ENCODE data around the gene TMEM120A.

The TMEM120A gene

DNA sequence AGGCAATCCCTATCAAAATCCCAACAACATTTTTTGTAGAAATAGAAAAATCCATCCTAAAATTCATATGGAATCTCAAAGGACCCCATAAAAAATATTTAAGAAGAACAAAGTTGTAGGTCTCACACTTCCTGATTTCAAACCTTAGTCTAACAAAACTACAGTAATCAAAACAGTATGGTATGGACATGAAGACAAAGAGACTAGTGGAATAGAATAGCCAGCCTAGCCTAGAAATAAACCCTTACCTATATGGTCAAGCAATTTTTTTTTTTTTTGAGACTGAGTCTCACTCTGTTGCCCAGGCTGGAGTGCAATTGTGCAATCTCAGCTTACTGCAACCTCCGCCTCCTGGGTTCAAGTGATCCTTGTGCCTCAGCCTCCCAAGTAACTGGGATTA, 3.6 kb upstream of the TMEM120A start:
- Histone ChIP-seq H3K27me3 (replicated peaks; ENCODE audit: insufficient read depth, low read length) (no peaks in the 10 kb centered on the region), H2AFZ (ENCODE audit: low read length) (no peak overlapping the region), H3K4me3 (ENCODE audit: low read length) (no peak overlapping the region), H3K4me2 (ENCODE audit: low read depth, low read length) (no peak overlapping the region), H3K27ac (ENCODE audit: low read length) (no peak overlapping the region), H3F3A (ENCODE audit: insufficient read depth, low read length) (no peaks in the 10 kb centered on the region), H3K36me3 (replicated peaks; ENCODE audit: insufficient read depth, low read length) (no peaks in the 10 kb centered on the region), H3K9me3 (replicated peaks; ENCODE audit: insufficient read depth, low read length) (no peaks in the 10 kb centered on the region), H3K79me2 (ENCODE audit: low read length) (no peaks in the 10 kb centered on the region), H3K9ac (ENCODE audit: low read length) (no peak overlapping the region), H3K9me2 (replicated peaks; ENCODE audit: insufficient read depth, low read length) (no peaks in the 10 kb centered on the region), H3K4me1 (ENCODE audit: low read length) (no peaks in the 10 kb centered on the region), H4K20me1 (ENCODE audit: insufficient read depth, low read length) (no peaks in the 10 kb centered on the region)
- TF ChIP-seq, protein P1, sequence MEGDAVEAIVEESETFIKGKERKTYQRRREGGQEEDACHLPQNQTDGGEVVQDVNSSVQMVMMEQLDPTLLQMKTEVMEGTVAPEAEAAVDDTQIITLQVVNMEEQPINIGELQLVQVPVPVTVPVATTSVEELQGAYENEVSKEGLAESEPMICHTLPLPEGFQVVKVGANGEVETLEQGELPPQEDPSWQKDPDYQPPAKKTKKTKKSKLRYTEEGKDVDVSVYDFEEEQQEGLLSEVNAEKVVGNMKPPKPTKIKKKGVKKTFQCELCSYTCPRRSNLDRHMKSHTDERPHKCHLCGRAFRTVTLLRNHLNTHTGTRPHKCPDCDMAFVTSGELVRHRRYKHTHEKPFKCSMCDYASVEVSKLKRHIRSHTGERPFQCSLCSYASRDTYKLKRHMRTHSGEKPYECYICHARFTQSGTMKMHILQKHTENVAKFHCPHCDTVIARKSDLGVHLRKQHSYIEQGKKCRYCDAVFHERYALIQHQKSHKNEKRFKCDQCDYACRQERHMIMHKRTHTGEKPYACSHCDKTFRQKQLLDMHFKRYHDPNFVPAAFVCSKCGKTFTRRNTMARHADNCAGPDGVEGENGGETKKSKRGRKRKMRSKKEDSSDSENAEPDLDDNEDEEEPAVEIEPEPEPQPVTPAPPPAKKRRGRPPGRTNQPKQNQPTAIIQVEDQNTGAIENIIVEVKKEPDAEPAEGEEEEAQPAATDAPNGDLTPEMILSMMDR (IDR thresholded peaks at IDR 0.05; ENCODE audit: low read length) = no peak
- TF ChIP-seq EZH2 (optimal IDR thresholded peaks at IDR 0.05; ENCODE audit: low read depth, low read length) (no peak), EZH2phosphoT487 (IDR thresholded peaks at IDR 0.05; ENCODE audit: low read length) (no peak)
- no peak for DNase-seq

DNA sequence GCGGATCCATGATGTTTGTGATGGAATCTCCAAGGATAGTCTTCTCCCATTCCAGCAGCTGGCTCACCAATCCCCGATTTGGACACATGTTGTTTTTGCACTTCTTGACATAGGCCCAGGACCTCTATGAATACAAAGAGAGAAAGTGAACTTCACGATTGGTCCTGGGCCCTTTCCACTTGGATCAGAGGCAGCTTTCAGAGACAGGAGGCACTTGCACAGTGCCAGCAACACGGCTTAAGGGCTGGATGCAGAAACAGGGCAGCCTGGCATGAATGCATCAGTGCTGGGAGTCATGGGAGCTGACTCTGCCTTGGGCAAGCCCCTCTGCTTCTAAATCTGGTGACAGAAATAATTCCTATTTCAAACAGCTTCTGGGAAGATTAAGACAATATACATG, 2.1 kb upstream of the TMEM120A start:
- H3K9me2 ChIP-seq (replicated peaks; ENCODE audit: insufficient read depth, low read length) = no peaks in the 10 kb centered on the region
- no peaks in the 10 kb centered on the region for H3K4me1 ChIP-seq (ENCODE audit: low read length)
- DNase-seq = no peak
- no peak overlapping the region for H3K4me2 ChIP-seq (ENCODE audit: low read depth, low read length)
- TF ChIP-seq, protein P1 (IDR thresholded peaks at IDR 0.05; ENCODE audit: low read length) = no peak
- TF ChIP-seq EZH2 (optimal IDR thresholded peaks at IDR 0.05; ENCODE audit: low read depth, low read length) (no peak), EZH2phosphoT487 (IDR thresholded peaks at IDR 0.05; ENCODE audit: low read length) (no peak)
- H2AFZ ChIP-seq (ENCODE audit: low read length) = no peak overlapping the region
- H3F3A ChIP-seq (ENCODE audit: insufficient read depth, low read length) = no peaks in the 10 kb centered on the region
- no peaks in the 10 kb centered on the region for H3K9me3 ChIP-seq (replicated peaks; ENCODE audit: insufficient read depth, low read length)
- H3K9ac ChIP-seq (ENCODE audit: low read length) = no peak overlapping the region
- no peak overlapping the region for H3K4me3 ChIP-seq (ENCODE audit: low read length)
- no peaks in the 10 kb centered on the region for H4K20me1 ChIP-seq (ENCODE audit: insufficient read depth, low read length)
- H3K36me3 ChIP-seq (replicated peaks; ENCODE audit: insufficient read depth, low read length) = no peaks in the 10 kb centered on the region
- no peaks in the 10 kb centered on the region for H3K27me3 ChIP-seq (replicated peaks; ENCODE audit: insufficient read depth, low read length)
- H3K27ac ChIP-seq (ENCODE audit: low read length) = no peak overlapping the region
- H3K79me2 ChIP-seq (ENCODE audit: low read length) = no peaks in the 10 kb centered on the region

DNA sequence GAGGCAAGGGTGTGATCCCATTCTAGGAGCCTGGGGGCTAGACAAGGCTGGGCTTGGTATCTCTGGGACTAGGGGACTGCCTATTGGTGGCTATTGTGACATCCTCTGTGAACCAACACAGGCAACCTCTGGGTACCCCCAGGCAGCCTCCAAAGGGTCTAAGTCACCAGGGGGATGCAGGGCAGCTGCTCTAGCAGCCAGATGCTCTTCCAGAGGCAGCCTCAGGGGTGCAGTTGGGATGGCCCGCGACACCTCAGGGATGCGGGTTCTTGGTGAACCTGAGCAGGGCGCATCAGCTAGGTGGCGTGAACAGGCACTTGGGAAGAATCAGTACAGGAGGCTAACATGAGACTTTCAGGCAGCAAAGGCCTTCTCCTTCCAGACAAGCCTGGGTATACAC, 1.6 kb upstream of the TMEM120A start:
- no peak overlapping the region for H3K4me2 ChIP-seq (ENCODE audit: low read depth, low read length)
- no peak overlapping the region for H3K27ac ChIP-seq (ENCODE audit: low read length)
- H3K9me3 ChIP-seq (replicated peaks; ENCODE audit: insufficient read depth, low read length) = no peaks in the 10 kb centered on the region
- no peaks in the 10 kb centered on the region for H3K36me3 ChIP-seq (replicated peaks; ENCODE audit: insufficient read depth, low read length)
- H3F3A ChIP-seq (ENCODE audit: insufficient read depth, low read length) = no peaks in the 10 kb centered on the region
- H3K79me2 ChIP-seq (ENCODE audit: low read length) = no peaks in the 10 kb centered on the region
- TF ChIP-seq, protein P1 (IDR thresholded peaks at IDR 0.05; ENCODE audit: low read length) = no peak
- no peak for TF ChIP-seq EZH2 (optimal IDR thresholded peaks at IDR 0.05; ENCODE audit: low read depth, low read length)
- no peak for TF ChIP-seq EZH2phosphoT487 (IDR thresholded peaks at IDR 0.05; ENCODE audit: low read length)
- no peak overlapping the region for H3K9ac ChIP-seq (ENCODE audit: low read length)
- H3K4me3 ChIP-seq (ENCODE audit: low read length) = no peak overlapping the region
- H2AFZ ChIP-seq (ENCODE audit: low read length) = no peak overlapping the region
- no peaks in the 10 kb centered on the region for H4K20me1 ChIP-seq (ENCODE audit: insufficient read depth, low read length)
- H3K9me2 ChIP-seq (replicated peaks; ENCODE audit: insufficient read depth, low read length) = no peaks in the 10 kb centered on the region
- no peaks in the 10 kb centered on the region for H3K4me1 ChIP-seq (ENCODE audit: low read length)
- no peak for DNase-seq
- no peaks in the 10 kb centered on the region for H3K27me3 ChIP-seq (replicated peaks; ENCODE audit: insufficient read depth, low read length)

Measured in MM.1S (cell line).